HG03442 (cell line): ENCODE data around the gene PCDH11Y.
"Not testable (repeated sequence)": the region's sequence is repeated elsewhere in the genome, so short reads cannot be mapped to it uniquely, and the experiment has no call there.

Experiments used
- ATAC-seq: cut with Tn5 transposase; IDR thresholded peaks from one replicate; pipeline ENCODE4 v1.9.1; 2021; ENCODE audit warnings: mild to moderate bottlenecking, moderate library complexity; ENCODE audit not compliant: unreplicated experiment

PCDH11Y gene

GRCh38 chrY:5000057-5000456, at the start of gene PCDH11Y:
PCDH11Y (plus strand) TSS chrY:5000296; CDS start chrY:5057100, 56,804 bp downstream.
- not testable (repeated sequence) for ATAC-seq

GRCh38 chrY:4967894-4968293, 32.2 kb upstream of the PCDH11Y start:
- ATAC-seq: not testable (repeated sequence)

GRCh38 chrY:4991743-4992400, 8.2 kb upstream of the PCDH11Y start:
- peak; percentile 100 for ATAC-seq

- not testable (repeated sequence) for ATAC-seq
Measured at GRCh38 chrY:4994892-4995291, 5.2 kb upstream of the PCDH11Y start.

- not testable (repeated sequence) for ATAC-seq
Measured at GRCh38 chrY:5002476-5003184, 2.5 kb downstream of the PCDH11Y start.

- not testable (repeated sequence) for ATAC-seq
Measured at GRCh38 chrY:5038972-5039523, 39.0 kb downstream of the PCDH11Y start.

- not testable (repeated sequence) for ATAC-seq
Measured at GRCh38 chrY:5083017-5083416, 82.9 kb downstream of the PCDH11Y start.

GRCh38 chrY:5182998-5183397, 182.9 kb downstream of the PCDH11Y start:
- not testable (repeated sequence) for ATAC-seq

- ATAC-seq: not testable (repeated sequence)
Measured at GRCh38 chrY:5215116-5215515, 215.0 kb downstream of the PCDH11Y start.

GRCh38 chrY:5324931-5325330, 324.8 kb downstream of the PCDH11Y start:
- not testable (repeated sequence) for ATAC-seq

- ATAC-seq: not testable (repeated sequence)
Measured at GRCh38 chrY:5342220-5342619, 342.1 kb downstream of the PCDH11Y start.

GRCh38 chrY:5543705-5544104, 543.6 kb downstream of the PCDH11Y start:
- not testable (repeated sequence) for ATAC-seq

- not testable (repeated sequence) for ATAC-seq
Measured at GRCh38 chrY:5638589-5638988, 638.5 kb downstream of the PCDH11Y start.

GRCh38 chrY:5679265-5679664, 679.2 kb downstream of the PCDH11Y start:
- not testable (repeated sequence) for ATAC-seq

- not testable (repeated sequence) for ATAC-seq
Measured at GRCh38 chrY:5708727-5709126, 708.6 kb downstream of the PCDH11Y start.

GRCh38 chrY:5709788-5710381, 709.8 kb downstream of the PCDH11Y start:
- ATAC-seq: not testable (repeated sequence)

- ATAC-seq: not testable (repeated sequence)
Measured at GRCh38 chrY:5761403-5761802, 761.3 kb downstream of the PCDH11Y start.

- ATAC-seq: not testable (repeated sequence)
Measured at GRCh38 chrY:5776485-5776884, 776.4 kb downstream of the PCDH11Y start.
